SK-N-SH (cell line): ENCODE data around the gene PRKN. TPM values are rescaled to one million over a fixed set of nuclear protein-coding genes. Genes with fewer than 3 reads are reported as not detected.

Experiments used
- CTCF ChIA-PET: fragments of 300-600, 350-600 bp; formaldehyde crosslinking; extraction: SDS; loops from one replicate; lab custom pipeline; 2021; lab: Yijun Ruan, JAX
- POLR2A ChIA-PET: fragments of 350-600 bp; sonication (Branson Sonifier 250); formaldehyde crosslinking; extraction: SDS; loops from one replicate; lab custom pipeline; 2020; ENCODE audit warnings: antibody characterized with exemption, inconsistent platforms; lab: Yijun Ruan, JAX
- DNase-seq: peaks from one replicate; pipeline ENCODE4 v3.0.0; 2012
- H2AFZ ChIP-seq: fragments of 200-600 bp; sonication (generic); 2 replicates; pipeline ENCODE4 v1.8.1; 2016; ENCODE audit warnings: antibody characterized with exemption, mild to moderate bottlenecking, low read depth
- H3F3A ChIP-seq: fragments of 200-600 bp; sonication (generic); replicated peaks from 2 replicates; pipeline ENCODE3; 2016; ENCODE audit warnings: antibody characterized with exemption, mild to moderate bottlenecking; ENCODE audit not compliant: insufficient read depth
- H3K27ac ChIP-seq, 2 experiments: fragments of 200-500 bp in 1 of 2; fragments of 200-600 bp in 1 of 2; sonication (Bioruptor generic) in 1 of 2; sonication (generic), shearing (Covaris generic) in 1 of 2; 2 replicates each; pipeline versions ENCODE4 v1.5.1 to v1.6.1; 2014 to 2016; ENCODE audit warnings: low read depth in 2 of 2, inconsistent platforms in 1 of 2, low read length in 1 of 2, mild to moderate bottlenecking in 1 of 2, mixed read lengths in 1 of 2
- H3K27me3 ChIP-seq: fragments of 200-600 bp; sonication (generic), shearing (Covaris generic); 2 replicates; pipeline ENCODE4 v1.6.1; 2016; ENCODE audit warnings: mixed run types; ENCODE audit not compliant: insufficient read depth
- H3K36me3 ChIP-seq, 2 experiments: fragments of 200-500 bp in 1 of 2; fragments of 200-600 bp in 1 of 2; sonication (Bioruptor generic) in 1 of 2; sonication (generic) in 1 of 2; replicated peaks in 1 of 2; 2 replicates each; pipeline versions ENCODE3 to v1.5.1; 2014 to 2016; ENCODE audit warnings: low read length in 1 of 2, mild to moderate bottlenecking in 1 of 2; ENCODE audit not compliant: insufficient read depth in 2 of 2, control insufficient read depth in 1 of 2
- H3K4me1 ChIP-seq, 2 experiments: fragments of 200-500 bp in 1 of 2; fragments of 200-600 bp in 1 of 2; sonication (Bioruptor generic) in 1 of 2; sonication (generic), shearing (Covaris generic) in 1 of 2; 2 replicates each; pipeline versions ENCODE4 v1.5.1 to v1.6.1; 2014 to 2016; ENCODE audit warnings: low read depth in 1 of 2, low read length in 1 of 2, mixed run types in 1 of 2; ENCODE audit not compliant: insufficient read depth in 2 of 2, control insufficient read depth in 1 of 2
- H3K4me2 ChIP-seq: fragments of 200-600 bp; sonication (generic), shearing (Covaris generic); 2 replicates; pipeline ENCODE4 v1.6.1; 2017; ENCODE audit warnings: mixed run types
- H3K4me3 ChIP-seq, 2 experiments: fragments of 200-500 bp in 1 of 2; fragments of 200-600 bp in 1 of 2; sonication (Bioruptor generic) in 1 of 2; sonication (generic), shearing (Covaris generic) in 1 of 2; 2 replicates each; pipeline versions ENCODE4 v1.5.1 to v1.8.1; 2014 to 2016; ENCODE audit warnings: low read depth in 2 of 2, inconsistent platforms in 1 of 2, low read length in 1 of 2, mild to moderate bottlenecking in 1 of 2, mixed read lengths in 1 of 2, moderate library complexity in 1 of 2
- H3K79me2 ChIP-seq: fragments of 200-600 bp; sonication (generic); 2 replicates; pipeline ENCODE4 v1.8.1; 2017; ENCODE audit warnings: mild to moderate bottlenecking; ENCODE audit not compliant: insufficient read depth
- H3K9ac ChIP-seq: fragments of 200-600 bp; sonication (generic); 2 replicates; pipeline ENCODE4 v1.6.1; 2017; ENCODE audit warnings: mixed run types
- H3K9me2 ChIP-seq: fragments of 200-600 bp; sonication (generic); 2 replicates; pipeline ENCODE4 v1.6.1; 2017; ENCODE audit warnings: mixed run types
- H3K9me3 ChIP-seq: fragments of 200-600 bp; sonication (generic); 2 replicates; pipeline ENCODE4 v1.6.1; 2017; ENCODE audit warnings: mixed run types, mild to moderate bottlenecking, moderate library complexity
- H4K20me1 ChIP-seq: fragments of 200-600 bp; sonication (generic); 2 replicates; pipeline ENCODE4 v1.6.1; 2017; ENCODE audit warnings: mild to moderate bottlenecking, mixed run types; ENCODE audit not compliant: insufficient read depth
- EZH2phosphoT487 ChIP-seq: fragments of 200-600 bp; sonication (generic); IDR thresholded peaks from 2 replicates; pipeline ENCODE4 v1.6.1; 2017; ENCODE audit warnings: low read depth, mixed run types, mild to moderate bottlenecking, antibody characterized with exemption, moderate library complexity, borderline replicate concordance
- FOXM1 ChIP-seq: IDR thresholded peaks from 2 replicates; pipeline ENCODE4 v1.4.0; 2012; ENCODE audit warnings: low read depth, mild to moderate bottlenecking
- MEF2A ChIP-seq: IDR thresholded peaks from 2 replicates; pipeline ENCODE4 v1.4.0; 2012; ENCODE audit warnings: low read depth, borderline replicate concordance
- MXI1 ChIP-seq: IDR thresholded peaks from 2 replicates; pipeline ENCODE4 v1.6.1; 2012; ENCODE audit warnings: mild to moderate bottlenecking, low read depth, low read length, improper control_type of control experiment
- NFIC ChIP-seq: IDR thresholded peaks from 2 replicates; pipeline ENCODE4 v1.4.0; 2012; ENCODE audit warnings: borderline replicate concordance
- NRF1 ChIP-seq: IDR thresholded peaks from 2 replicates; pipeline ENCODE4 v1.6.1; 2012; ENCODE audit warnings: low read depth, mild to moderate bottlenecking, low read length
- POLR2AphosphoS5 ChIP-seq: IDR thresholded peaks from 2 replicates; pipeline ENCODE4 v1.6.1; 2012; ENCODE audit warnings: low read depth, low read length
- RAD21 ChIP-seq: IDR thresholded peaks from 2 replicates; pipeline ENCODE4 v1.6.1; 2012; ENCODE audit warnings: mild to moderate bottlenecking, low read length
- RCOR1 ChIP-seq: fragments of 150-350 bp; IDR thresholded peaks from 2 replicates; pipeline ENCODE4 v1.6.1; 2017; ENCODE audit warnings: antibody characterized with exemption, low read length
- RFX5 ChIP-seq: IDR thresholded peaks from 2 replicates; pipeline ENCODE4 v1.6.1; 2012; ENCODE audit warnings: mild to moderate bottlenecking, improper control_type of control experiment, low read length
- TAF1 ChIP-seq: IDR thresholded peaks from 2 replicates; pipeline ENCODE4 v1.6.1; 2012; ENCODE audit warnings: low read depth, mild to moderate bottlenecking, low read length, moderate library complexity, borderline replicate concordance
- TEAD4 ChIP-seq: IDR thresholded peaks from 2 replicates; pipeline ENCODE4 v1.4.0; 2012; ENCODE audit warnings: mild to moderate bottlenecking, borderline replicate concordance; ENCODE audit not compliant: insufficient read depth
- WGBS: methylation state at CpG from one replicate; pipeline ENCODE4 v1.1.6; 2017; ENCODE audit warnings: low lambda C conversion rate; 5-methylcytosine and 5-hydroxymethylcytosine counted together
- polyA plus RNA-seq, 3 experiments: library from polyadenylated mRNA; depleted of rRNA; stranded (reverse); fragments of >200 nt; gene quantifications; 2 replicates each; pipeline ENCODE4 v1.2.3, GENCODE V29; 2012
- TF ChIP-seq, protein P1 (sequence below): IDR thresholded peaks from 2 replicates; pipeline ENCODE4 v1.4.0; 2012; ENCODE audit warnings: low read depth, borderline replicate concordance
- TF ChIP-seq, protein P2 (sequence below): IDR thresholded peaks from 2 replicates; pipeline ENCODE4; 2012
- TF ChIP-seq, protein P3 (sequence below): IDR thresholded peaks from 2 replicates; pipeline ENCODE4 v1.4.0; 2012; ENCODE audit warnings: low read depth, borderline replicate concordance
- TF ChIP-seq, protein P4 (sequence below): IDR thresholded peaks from 2 replicates; pipeline ENCODE4 v1.4.0; 2012; ENCODE audit warnings: low read depth
- TF ChIP-seq, protein P5 (sequence below): fragments of 200-600 bp; sonication (generic); IDR thresholded peaks from 2 replicates; pipeline ENCODE4 v1.6.1; 2017; ENCODE audit warnings: antibody characterized with exemption, mild to moderate bottlenecking, moderate library complexity

Gene PRKN
- polyA plus RNA-seq, 1 of the 3 experiments (the other 2 are of a cell fraction), result 0.76 TPM

DNA sequence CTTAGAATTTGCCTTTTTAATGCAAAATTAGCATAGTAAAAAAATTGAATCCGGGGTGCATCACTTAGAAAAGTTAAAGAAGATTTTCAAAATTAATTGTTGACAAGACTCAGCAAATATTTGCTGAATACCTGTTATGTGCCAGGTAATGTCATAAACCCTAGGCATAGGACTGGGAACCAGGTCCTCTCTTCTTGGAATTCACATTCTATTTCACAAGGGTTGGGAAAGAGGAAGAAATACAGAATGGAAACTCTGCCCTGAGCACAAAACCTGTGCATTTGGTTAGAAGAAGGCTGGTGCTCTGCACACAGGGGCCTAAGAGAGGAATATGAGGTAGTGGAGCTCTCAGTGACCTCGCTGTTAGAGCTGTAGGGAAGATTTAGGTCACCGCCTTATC lies 879.9 kb downstream of the PRKN start (continued):
- TF ChIP-seq, protein P1, sequence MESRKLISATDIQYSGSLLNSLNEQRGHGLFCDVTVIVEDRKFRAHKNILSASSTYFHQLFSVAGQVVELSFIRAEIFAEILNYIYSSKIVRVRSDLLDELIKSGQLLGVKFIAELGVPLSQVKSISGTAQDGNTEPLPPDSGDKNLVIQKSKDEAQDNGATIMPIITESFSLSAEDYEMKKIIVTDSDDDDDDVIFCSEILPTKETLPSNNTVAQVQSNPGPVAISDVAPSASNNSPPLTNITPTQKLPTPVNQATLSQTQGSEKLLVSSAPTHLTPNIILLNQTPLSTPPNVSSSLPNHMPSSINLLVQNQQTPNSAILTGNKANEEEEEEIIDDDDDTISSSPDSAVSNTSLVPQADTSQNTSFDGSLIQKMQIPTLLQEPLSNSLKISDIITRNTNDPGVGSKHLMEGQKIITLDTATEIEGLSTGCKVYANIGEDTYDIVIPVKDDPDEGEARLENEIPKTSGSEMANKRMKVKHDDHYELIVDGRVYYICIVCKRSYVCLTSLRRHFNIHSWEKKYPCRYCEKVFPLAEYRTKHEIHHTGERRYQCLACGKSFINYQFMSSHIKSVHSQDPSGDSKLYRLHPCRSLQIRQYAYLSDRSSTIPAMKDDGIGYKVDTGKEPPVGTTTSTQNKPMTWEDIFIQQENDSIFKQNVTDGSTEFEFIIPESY, result no peak
- TF ChIP-seq FOXM1, result no peak

DNA sequence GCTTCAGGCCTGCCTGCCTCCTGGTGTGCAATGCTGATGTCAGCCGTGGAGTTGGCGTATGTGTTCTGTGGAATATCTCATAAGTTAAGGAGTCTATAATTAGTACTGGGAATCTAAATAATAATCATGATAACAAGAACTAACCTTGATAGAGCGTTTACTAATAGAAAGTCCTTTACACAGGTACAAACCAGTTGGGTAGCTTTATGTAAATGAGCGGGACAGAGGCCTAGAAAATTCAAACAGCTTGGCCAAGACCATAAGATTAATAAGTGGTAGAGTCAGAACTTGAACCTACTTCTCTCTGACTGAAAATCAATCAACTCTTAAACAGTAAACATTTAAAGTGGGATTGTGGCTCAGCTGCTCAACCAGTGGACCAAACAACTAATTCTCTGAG lies 882.8 kb downstream of the PRKN start:
- Histone ChIP-seq H3K4me3 (no peak overlapping the region), H2AFZ (no peak overlapping the region), H3K9me2 (no peaks in the 10 kb centered on the region), H3K36me3 (no peaks in the 10 kb centered on the region), H3K27ac (no peak overlapping the region), H3K4me2 (no peak overlapping the region), H3K79me2 (no peaks in the 10 kb centered on the region), H4K20me1 (no peaks in the 10 kb centered on the region), H3F3A (no peaks in the 10 kb centered on the region), H3K27me3 (no peaks in the 10 kb centered on the region), H3K9me3 (no peaks in the 10 kb centered on the region), H3K9ac (no peak overlapping the region), H3K4me1 (peaks cover 0 to 5% of the 10 kb centered on the region in 2 experiments; a peak in 1 of 4 replicates)
- no peak for DNase-seq
- ChIA-PET CTCF (interaction anchor here (1.6 kb wide), 1 partner anchor 13 kb away, joined by 7 read pairs; no protein-coding TSS in a partner anchor), POLR2A (no interaction called here)
- WGBS, result 46% methylated on average over 4 of the region's 4 CpGs
- TF ChIP-seq, protein P2, sequence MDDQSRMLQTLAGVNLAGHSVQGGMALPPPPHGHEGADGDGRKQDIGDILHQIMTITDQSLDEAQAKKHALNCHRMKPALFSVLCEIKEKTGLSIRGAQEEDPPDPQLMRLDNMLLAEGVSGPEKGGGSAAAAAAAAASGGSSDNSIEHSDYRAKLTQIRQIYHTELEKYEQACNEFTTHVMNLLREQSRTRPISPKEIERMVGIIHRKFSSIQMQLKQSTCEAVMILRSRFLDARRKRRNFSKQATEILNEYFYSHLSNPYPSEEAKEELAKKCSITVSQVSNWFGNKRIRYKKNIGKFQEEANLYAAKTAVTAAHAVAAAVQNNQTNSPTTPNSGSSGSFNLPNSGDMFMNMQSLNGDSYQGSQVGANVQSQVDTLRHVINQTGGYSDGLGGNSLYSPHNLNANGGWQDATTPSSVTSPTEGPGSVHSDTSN, result no peak
- TF ChIP-seq TAF1, result no peak
- no peak for TF ChIP-seq TEAD4
- TF ChIP-seq, protein P3, sequence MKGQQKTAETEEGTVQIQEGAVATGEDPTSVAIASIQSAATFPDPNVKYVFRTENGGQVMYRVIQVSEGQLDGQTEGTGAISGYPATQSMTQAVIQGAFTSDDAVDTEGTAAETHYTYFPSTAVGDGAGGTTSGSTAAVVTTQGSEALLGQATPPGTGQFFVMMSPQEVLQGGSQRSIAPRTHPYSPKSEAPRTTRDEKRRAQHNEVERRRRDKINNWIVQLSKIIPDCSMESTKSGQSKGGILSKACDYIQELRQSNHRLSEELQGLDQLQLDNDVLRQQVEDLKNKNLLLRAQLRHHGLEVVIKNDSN, result no peak
- TF ChIP-seq RAD21, result no peak
- no peak for TF ChIP-seq MEF2A

DNA sequence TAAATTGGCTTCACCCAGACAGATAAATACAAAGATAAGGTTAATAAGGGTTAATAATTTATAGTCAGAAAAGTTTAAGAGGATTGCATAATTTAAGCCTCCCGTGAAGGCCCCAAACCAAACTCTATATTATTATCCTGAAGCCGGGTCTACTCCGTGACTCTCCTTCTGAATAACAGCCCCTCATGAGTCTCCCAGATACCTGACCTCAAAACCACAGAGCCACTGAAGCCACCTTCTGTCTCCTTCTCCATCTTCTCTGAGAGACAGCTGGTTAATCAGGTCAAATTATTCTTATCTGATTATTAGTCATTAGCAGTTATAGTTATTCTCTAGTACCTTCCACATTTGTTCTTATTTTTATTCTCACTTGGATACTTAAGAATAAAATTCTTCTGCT lies 884.5 kb downstream of the PRKN start:
- no peak overlapping the region for H3K9ac ChIP-seq
- ChIA-PET CTCF (no interaction called here), POLR2A (no interaction called here)
- peaks cover 0 to 8% of the 10 kb centered on the region in 2 experiments; a peak in 1 of 4 replicates for H3K4me1 ChIP-seq
- H3K27me3 ChIP-seq, result no peaks in the 10 kb centered on the region
- H3K4me3 ChIP-seq, result no peak overlapping the region
- DNase-seq, result no peak
- no peak overlapping the region for H3K4me2 ChIP-seq
- H2AFZ ChIP-seq, result no peak overlapping the region
- H3F3A ChIP-seq, result no peaks in the 10 kb centered on the region
- no peaks in the 10 kb centered on the region for H4K20me1 ChIP-seq
- H3K9me2 ChIP-seq, result no peaks in the 10 kb centered on the region
- H3K27ac ChIP-seq, result no peak overlapping the region
- H3K36me3 ChIP-seq, result no peaks in the 10 kb centered on the region
- no peaks in the 10 kb centered on the region for H3K9me3 ChIP-seq
- 55% methylated on average over 3 of the region's 3 CpGs for WGBS
- H3K79me2 ChIP-seq, result no peaks in the 10 kb centered on the region
- TF ChIP-seq RFX5, result no peak
- TF ChIP-seq, protein P2, result no peak
- no peak for TF ChIP-seq NFIC
- TF ChIP-seq, protein P4, sequence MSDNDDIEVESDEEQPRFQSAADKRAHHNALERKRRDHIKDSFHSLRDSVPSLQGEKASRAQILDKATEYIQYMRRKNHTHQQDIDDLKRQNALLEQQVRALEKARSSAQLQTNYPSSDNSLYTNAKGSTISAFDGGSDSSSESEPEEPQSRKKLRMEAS, result no peak
- no peak for TF ChIP-seq POLR2AphosphoS5
- TF ChIP-seq EZH2phosphoT487, result no peak
- TF ChIP-seq, protein P5, sequence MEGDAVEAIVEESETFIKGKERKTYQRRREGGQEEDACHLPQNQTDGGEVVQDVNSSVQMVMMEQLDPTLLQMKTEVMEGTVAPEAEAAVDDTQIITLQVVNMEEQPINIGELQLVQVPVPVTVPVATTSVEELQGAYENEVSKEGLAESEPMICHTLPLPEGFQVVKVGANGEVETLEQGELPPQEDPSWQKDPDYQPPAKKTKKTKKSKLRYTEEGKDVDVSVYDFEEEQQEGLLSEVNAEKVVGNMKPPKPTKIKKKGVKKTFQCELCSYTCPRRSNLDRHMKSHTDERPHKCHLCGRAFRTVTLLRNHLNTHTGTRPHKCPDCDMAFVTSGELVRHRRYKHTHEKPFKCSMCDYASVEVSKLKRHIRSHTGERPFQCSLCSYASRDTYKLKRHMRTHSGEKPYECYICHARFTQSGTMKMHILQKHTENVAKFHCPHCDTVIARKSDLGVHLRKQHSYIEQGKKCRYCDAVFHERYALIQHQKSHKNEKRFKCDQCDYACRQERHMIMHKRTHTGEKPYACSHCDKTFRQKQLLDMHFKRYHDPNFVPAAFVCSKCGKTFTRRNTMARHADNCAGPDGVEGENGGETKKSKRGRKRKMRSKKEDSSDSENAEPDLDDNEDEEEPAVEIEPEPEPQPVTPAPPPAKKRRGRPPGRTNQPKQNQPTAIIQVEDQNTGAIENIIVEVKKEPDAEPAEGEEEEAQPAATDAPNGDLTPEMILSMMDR, result no peak
- no peak for TF ChIP-seq NRF1
- no peak for TF ChIP-seq RCOR1
- TF ChIP-seq, protein P1, result no peak
- no peak for TF ChIP-seq MXI1
